ENCODE data around the gene TNFAIP8. TPM values are rescaled to one million over a fixed set of nuclear protein-coding genes. Genes with fewer than 3 reads are reported as not detected.
A peak's percentile ranks its signal among the peaks of the same experiment; 100 is the strongest.

Gene TNFAIP8
- total and polyA plus RNA-seq, 9 of the 15 experiments (the other 6 are each of a cell fraction or from before 2014, with no cell fraction given), result 29.9 to 52.2 (median 44.8) TPM

DNA sequence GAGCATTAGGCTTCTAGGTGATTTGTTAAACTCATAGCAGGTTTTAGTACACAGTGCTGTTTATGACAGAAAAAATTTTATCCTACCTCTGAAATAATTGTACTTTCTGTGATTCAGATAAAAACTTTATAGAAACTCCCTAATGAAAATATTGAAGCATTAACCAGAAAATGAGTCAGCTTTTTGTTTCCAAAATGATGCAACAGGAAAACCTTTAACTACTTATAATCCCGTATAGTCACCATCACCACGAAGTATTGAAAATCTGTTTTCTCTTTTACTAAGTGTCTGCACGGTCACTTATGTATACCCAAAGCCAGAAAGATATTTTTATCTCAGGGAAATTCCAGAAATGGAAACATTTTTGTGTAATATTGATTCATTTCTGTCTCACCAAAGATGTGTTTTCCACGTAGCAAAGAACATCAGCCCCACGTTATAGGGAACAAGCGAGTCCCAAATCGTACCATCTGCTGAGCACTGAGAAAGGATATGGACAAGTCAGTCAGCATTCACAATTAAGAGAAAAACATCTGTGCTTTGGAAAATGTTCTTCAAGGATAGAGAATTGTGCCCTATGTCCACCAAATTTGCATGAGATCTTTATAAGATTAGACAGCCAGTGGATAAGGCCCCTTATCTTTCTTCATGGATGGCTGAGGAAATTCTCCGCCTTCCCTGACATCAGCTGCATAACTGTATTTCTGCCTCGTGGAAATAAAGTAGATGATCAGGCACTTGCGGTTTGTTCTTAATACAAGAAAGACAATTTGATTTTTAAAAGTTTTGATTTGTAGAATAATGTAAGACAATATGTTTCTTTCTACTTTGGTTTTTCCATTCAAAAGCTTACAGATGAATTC, 41.9 kb downstream of the TNFAIP8 start (continued):
- TF ChIP-seq MBD1 (CRISPR knock-in tag; IDR thresholded peaks at IDR 0.05) (peak; percentile 65; the same call in 1 of the 2 replicates), CBX2 (IDR thresholded peaks at IDR 0.05; ENCODE audit: insufficient read depth, low read length, poor library complexity, severe bottlenecking) (no peak), PPARD (CRISPR knock-in tag; IDR thresholded peaks at IDR 0.05) (no peak), RBM15 (IDR thresholded peaks at IDR 0.05; ENCODE audit: insufficient read depth, low read length) (no peak), FOSL1 (tag; conservative IDR thresholded peaks at IDR 0.05) (peak; percentile 52; the same call in 1 of the 2 replicates), ZNF766 (CRISPR knock-in tag; conservative IDR thresholded peaks at IDR 0.05) (0 out of 2 replicates have a peak, but pooled peaks have one; percentile 23), SAFB2 (IDR thresholded peaks at IDR 0.05; ENCODE audit: borderline replicate concordance, low read depth, low read length, severe bottlenecking) (no peak), KDM4B (IDR thresholded peaks at IDR 0.05; ENCODE audit: borderline replicate concordance in 2 of 2, low read depth in 1 of 2) (no peak), SPI1 (IDR thresholded peaks at IDR 0.05; ENCODE audit: borderline replicate concordance, low read depth, low read length) (no peak), ZSCAN29 (IDR thresholded peaks at IDR 0.05) (no peak), JUN (IDR thresholded peaks at IDR 0.05; ENCODE audit: borderline replicate concordance, low read depth, low read length) (0 out of 2 replicates have a peak, but pooled peaks have one; percentile 26), JUN (CRISPR knock-in tag; IDR thresholded peaks at IDR 0.05; ENCODE audit: borderline replicate concordance) (no peak)
